Bronchial epithelial cell (primary cell): ENCODE data around the gene ZGLP1. TPM values are rescaled to one million over a fixed set of nuclear protein-coding genes. Genes with fewer than 3 reads are reported as not detected.

Experiments used
- DNase-seq: peaks from one replicate; pipeline ENCODE4 v3.0.0-alpha.2; 2010; ENCODE audit warnings: low read depth
- FAIRE-seq: peaks from 2 replicates; lab custom pipeline; 2011; peaks lifted over from hg19 to GRCh38; lab: Jason Lieb, UNC
- H3K27me3 ChIP-seq: 2 replicates; pipeline ENCODE4 v1.5.1; 2011; ENCODE audit warnings: low read length; ENCODE audit not compliant: control insufficient read depth, insufficient read depth
- H3K36me3 ChIP-seq: 2 replicates; pipeline ENCODE4 v1.5.1; 2011; ENCODE audit warnings: low read length; ENCODE audit not compliant: control insufficient read depth, insufficient read depth
- H3K4me3 ChIP-seq: 2 replicates; pipeline ENCODE4 v1.5.1; 2011; ENCODE audit warnings: mild to moderate bottlenecking, low read depth, low read length, control low read depth
- CTCF ChIP-seq: IDR thresholded peaks from 2 replicates; pipeline ENCODE4 v1.5.1; 2011; ENCODE audit warnings: mild to moderate bottlenecking, moderate library complexity, low read length, control low read depth, inconsistent platforms; ENCODE audit not compliant: insufficient read depth, severe bottlenecking
- total RNA-seq: library from RNA; depleted of rRNA; stranded (reverse); fragments of >200 nt; gene quantifications from 2 replicates; pipeline ENCODE4 v1.2.1, GENCODE V29; 2014

Gene ZGLP1
- total RNA-seq, 1 donor from 2014 or later = 0.53 TPM

- H3K4me3 ChIP-seq = peak within 1 kb of the TSS; percentile 67
- TF ChIP-seq CTCF = no peak
- H3K36me3 ChIP-seq = peaks cover 14% of the 10 kb centered on the region
- DNase-seq = peak; percentile 27
- FAIRE-seq = no peak
- no peaks in the 10 kb centered on the region for H3K27me3 ChIP-seq
Measured at GRCh38 chr19:10289836-10290356, 19.7 kb downstream of the ZGLP1 start, which contains the start of gene ICAM5. Gene ICAM5 (plus strand): TSS chr19:10289952. CDS start chr19:10290044, 92 bp downstream.

GRCh38 chr19:10289167-10289835, 20.3 kb downstream of the ZGLP1 start:
- H3K27me3 ChIP-seq = no peaks in the 10 kb centered on the region
- FAIRE-seq = no peak
- no peak for TF ChIP-seq CTCF
- H3K4me3 ChIP-seq = peak overlapping the region; percentile 67
- peak; percentile 41 for DNase-seq
- peaks cover 16% of the 10 kb centered on the region for H3K36me3 ChIP-seq

- peaks cover 13% of the 10 kb centered on the region for H3K36me3 ChIP-seq
- H3K4me3 ChIP-seq = peak overlapping the region; percentile 67
- TF ChIP-seq CTCF = no peak
- H3K27me3 ChIP-seq = no peaks in the 10 kb centered on the region
- DNase-seq (peak; percentile 59), FAIRE-seq (no peak)
Measured at GRCh38 chr19:10288662-10289166, 20.9 kb downstream of the ZGLP1 start.

- no peak for FAIRE-seq
- H3K27me3 ChIP-seq = no peaks in the 10 kb centered on the region
- H3K4me3 ChIP-seq = peak within 1 kb of the TSS; percentile 18
Measured at GRCh38 chr19:10286803-10287737, 22.5 kb downstream of the ZGLP1 start, which contains the start of gene ICAM4. Gene ICAM4 (plus strand): TSS chr19:10286955. CDS start chr19:10287013, 58 bp downstream.

More at GRCh38 chr19:10286803-10287737, 22.5 kb downstream of the ZGLP1 start, which contains the start of gene ICAM4:
- TF ChIP-seq CTCF = no peak
- peak; percentile 21 for DNase-seq
- H3K36me3 ChIP-seq = peaks cover 3% of the 10 kb centered on the region
